Thyroid gland (tissue), 4 donors: ENCODE data around the gene TUBGCP2. TPM values are rescaled to one million over a fixed set of nuclear protein-coding genes. Genes with fewer than 3 reads are reported as not detected.

Experiments
- DNase-seq, 2 donors: peaks; one replicate each; pipeline ENCODE4 v3.0.0-alpha.2; 2019
- H3K27ac ChIP-seq, 3 donors: fragments of 200-600 bp; sonication (generic); 1 replicate in 2 of 3; 2 replicates in 1 of 3; pipeline ENCODE4 v1.5.1; 2016 to 2019; ENCODE audit warnings: mild to moderate bottlenecking in 1 of 3, moderate library complexity in 1 of 3
- H3K27me3 ChIP-seq: fragments of 200-600 bp; sonication (generic); one replicate; pipeline ENCODE4 v1.5.1; 2019
- H3K36me3 ChIP-seq, 2 donors: fragments of 200-600 bp; sonication (generic); one replicate each; pipeline ENCODE4 v1.5.1; 2016 to 2019
- H3K4me1 ChIP-seq, 2 donors: fragments of 200-600 bp; sonication (generic); one replicate each; pipeline ENCODE4 v1.5.1; 2017 to 2019
- H3K4me3 ChIP-seq, 3 donors: fragments of 200-600 bp; sonication (generic); replicated peaks in 1 of 3; 1 replicate in 2 of 3; 2 replicates in 1 of 3; pipeline ENCODE4 v1.5.1; 2016; ENCODE audit warnings: mild to moderate bottlenecking in 1 of 3
- H3K9me3 ChIP-seq: fragments of 200-600 bp; sonication (generic); one replicate; pipeline ENCODE4 v1.5.1; 2017
- POLR2A ChIP-seq, 2 donors: fragments of 450-650 bp; IDR thresholded peaks; one replicate each; pipeline ENCODE4 v1.6.1; 2017; ENCODE audit warnings: antibody characterized with exemption in 2 of 2, mild to moderate bottlenecking in 2 of 2, moderate library complexity in 1 of 2
- WGBS, 2 donors: methylation state at CpG; one replicate each; pipeline ENCODE4 v1.1.5; 2017; 5-methylcytosine and 5-hydroxymethylcytosine counted together
- intact Hi-C: fragments of 100-400 bp; cut with DNase I; formaldehyde crosslinking; loops from one replicate; pipeline ENCODE4 v1.15.1; 2023
- total RNA-seq, 4 donors: library from RNA; depleted of rRNA; stranded (reverse); fragments of >200 nt; gene quantifications; one replicate each; pipeline ENCODE4 v1.2.3, GENCODE V29; 2016
- TF ChIP-seq, protein P1 (sequence below), 6 experiments: fragments of 200-600 bp in 3 of 6; fragments of 450-650 bp in 3 of 6; sonication (generic) in 3 of 6; IDR thresholded peaks; one replicate each; pipeline ENCODE4 v1.5.1; 2016 to 2019; ENCODE audit warnings: antibody characterized with exemption in 6 of 6, mild to moderate bottlenecking in 2 of 6, inconsistent platforms in 1 of 6, moderate library complexity in 1 of 6

The TUBGCP2 gene
- total RNA-seq, 4 donors from 2014 or later = 56.5 to 73.3 (median 62.9) TPM

DNA sequence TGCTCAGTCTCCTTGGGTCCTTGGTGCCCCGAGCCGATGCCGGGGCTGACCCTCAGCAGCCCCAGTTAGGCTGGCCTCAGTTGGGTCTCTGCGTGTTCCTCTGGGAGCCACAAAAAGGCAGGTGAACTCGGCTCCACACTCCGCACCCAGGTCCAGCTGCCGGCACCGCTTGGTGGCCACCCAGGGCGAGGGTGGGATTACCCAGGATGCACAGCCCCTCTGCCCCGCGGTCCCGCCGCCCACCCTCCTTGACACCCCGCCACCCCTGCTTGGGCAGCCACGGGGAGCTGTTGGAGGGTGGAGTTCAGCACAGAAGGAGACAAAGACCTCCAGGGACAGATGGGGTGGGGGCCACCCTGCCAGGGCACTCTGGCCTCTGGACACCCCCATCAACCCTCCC is 53.3 kb downstream of the TUBGCP2 start:
- DNase-seq = no peak
- 82% methylated on average over 12 to 13 of the region's 15 CpGs for WGBS, 2 donors

DNA sequence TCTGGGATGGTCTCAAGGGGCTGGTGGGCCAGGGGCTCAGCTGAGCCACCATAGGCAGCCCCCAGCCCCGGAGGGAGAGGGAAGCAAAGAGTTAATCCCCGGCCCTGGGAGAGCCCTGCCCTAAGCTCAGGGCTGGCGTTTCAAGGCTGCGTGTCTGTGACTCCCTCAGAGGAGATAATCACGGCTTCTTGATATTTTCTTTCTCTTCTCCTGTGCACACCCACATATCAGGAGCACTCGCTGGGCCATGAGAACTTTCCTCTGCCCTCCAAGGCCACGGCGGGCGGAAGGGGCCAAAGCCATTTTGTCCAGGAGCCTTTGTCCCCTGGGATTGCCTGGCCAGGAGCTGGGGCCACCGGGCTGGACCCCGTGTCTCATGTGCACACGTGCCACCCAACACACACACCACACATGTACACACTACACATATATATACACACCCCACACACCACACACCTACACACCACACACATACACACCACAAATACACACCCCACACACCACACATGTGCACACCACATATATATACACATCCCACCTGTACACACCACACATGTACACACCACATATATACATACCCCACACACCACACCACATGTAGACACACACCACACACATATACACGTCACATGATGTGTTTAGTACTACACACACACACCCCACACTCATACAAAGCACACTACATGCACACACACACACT is 54.1 kb downstream of the TUBGCP2 start:
- TF ChIP-seq POLR2A (IDR thresholded peaks at IDR 0.05) = no peak
- TF ChIP-seq, protein P1, sequence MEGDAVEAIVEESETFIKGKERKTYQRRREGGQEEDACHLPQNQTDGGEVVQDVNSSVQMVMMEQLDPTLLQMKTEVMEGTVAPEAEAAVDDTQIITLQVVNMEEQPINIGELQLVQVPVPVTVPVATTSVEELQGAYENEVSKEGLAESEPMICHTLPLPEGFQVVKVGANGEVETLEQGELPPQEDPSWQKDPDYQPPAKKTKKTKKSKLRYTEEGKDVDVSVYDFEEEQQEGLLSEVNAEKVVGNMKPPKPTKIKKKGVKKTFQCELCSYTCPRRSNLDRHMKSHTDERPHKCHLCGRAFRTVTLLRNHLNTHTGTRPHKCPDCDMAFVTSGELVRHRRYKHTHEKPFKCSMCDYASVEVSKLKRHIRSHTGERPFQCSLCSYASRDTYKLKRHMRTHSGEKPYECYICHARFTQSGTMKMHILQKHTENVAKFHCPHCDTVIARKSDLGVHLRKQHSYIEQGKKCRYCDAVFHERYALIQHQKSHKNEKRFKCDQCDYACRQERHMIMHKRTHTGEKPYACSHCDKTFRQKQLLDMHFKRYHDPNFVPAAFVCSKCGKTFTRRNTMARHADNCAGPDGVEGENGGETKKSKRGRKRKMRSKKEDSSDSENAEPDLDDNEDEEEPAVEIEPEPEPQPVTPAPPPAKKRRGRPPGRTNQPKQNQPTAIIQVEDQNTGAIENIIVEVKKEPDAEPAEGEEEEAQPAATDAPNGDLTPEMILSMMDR (IDR thresholded peaks at IDR 0.05) = no peak
- H3K27ac ChIP-seq = no peak overlapping the region
- intact Hi-C loops = no loop called here
- 61 to 73% methylated on average over 13 of the region's 13 CpGs for WGBS, 2 donors
- H3K27me3 ChIP-seq = no peaks in the 10 kb centered on the region
- H3K9me3 ChIP-seq = no peaks in the 10 kb centered on the region
- no peak overlapping the region for H3K4me3 ChIP-seq
- no peaks in the 10 kb centered on the region for H3K36me3 ChIP-seq
- peaks cover 14 to 23% of the 10 kb centered on the region in 2 donors for H3K4me1 ChIP-seq
- no peak for DNase-seq

More for the DNA sequence above, 53.3 kb downstream of the TUBGCP2 start:
- no peak for TF ChIP-seq POLR2A (IDR thresholded peaks at IDR 0.05)
- TF ChIP-seq, protein P1 (IDR thresholded peaks at IDR 0.05) = no peak
- Histone ChIP-seq H3K4me1 (peaks cover 14 to 28% of the 10 kb centered on the region in 2 donors), H3K4me3 (no peak overlapping the region), H3K27ac (no peak overlapping the region), H3K27me3 (no peaks in the 10 kb centered on the region), H3K36me3 (no peaks in the 10 kb centered on the region), H3K9me3 (no peaks in the 10 kb centered on the region)
- intact Hi-C loops = no loop called here

DNA sequence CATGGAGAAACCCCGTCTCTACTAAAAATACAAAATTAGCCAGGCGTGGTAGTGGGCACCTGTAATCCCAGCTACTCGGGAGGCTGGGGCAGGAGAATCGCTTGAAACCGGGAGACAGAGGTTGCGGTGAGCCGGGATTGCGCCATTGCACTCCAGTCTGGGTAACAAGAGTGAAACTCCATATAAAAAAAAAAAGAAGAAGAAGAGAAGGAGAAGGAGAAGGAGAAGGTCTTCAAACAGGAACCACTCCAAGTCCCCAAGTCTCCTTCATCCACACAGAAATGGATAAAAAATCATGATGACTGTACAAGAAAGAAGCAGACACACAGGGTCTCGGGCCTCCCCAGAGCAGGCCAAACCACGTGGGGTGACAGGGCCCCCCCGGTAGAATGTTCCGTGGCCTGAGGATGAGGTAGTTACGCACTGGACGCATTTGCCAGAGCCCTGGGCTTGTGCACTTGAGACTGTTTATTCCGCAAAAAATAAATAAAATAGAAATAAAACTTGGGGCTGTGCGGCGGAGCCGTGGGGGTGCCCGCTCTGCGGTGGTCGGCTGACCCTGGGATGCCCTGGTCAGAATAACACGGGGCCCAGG is 55.2 kb downstream of the TUBGCP2 start:
- H3K36me3 ChIP-seq = no peaks in the 10 kb centered on the region
- H3K4me1 ChIP-seq = peaks cover 11 to 16% of the 10 kb centered on the region in 2 donors
- no peaks in the 10 kb centered on the region for H3K27me3 ChIP-seq
- no peak overlapping the region for H3K27ac ChIP-seq
- no peaks in the 10 kb centered on the region for H3K9me3 ChIP-seq
- 80 to 88% methylated on average over 22 of the region's 22 CpGs for WGBS, 2 donors
- TF ChIP-seq POLR2A (IDR thresholded peaks at IDR 0.05) = no peak
- TF ChIP-seq, protein P1 (IDR thresholded peaks at IDR 0.05) = no peak
- no peak for DNase-seq
- intact Hi-C loops = no loop called here
- H3K4me3 ChIP-seq = no peak overlapping the region

DNA sequence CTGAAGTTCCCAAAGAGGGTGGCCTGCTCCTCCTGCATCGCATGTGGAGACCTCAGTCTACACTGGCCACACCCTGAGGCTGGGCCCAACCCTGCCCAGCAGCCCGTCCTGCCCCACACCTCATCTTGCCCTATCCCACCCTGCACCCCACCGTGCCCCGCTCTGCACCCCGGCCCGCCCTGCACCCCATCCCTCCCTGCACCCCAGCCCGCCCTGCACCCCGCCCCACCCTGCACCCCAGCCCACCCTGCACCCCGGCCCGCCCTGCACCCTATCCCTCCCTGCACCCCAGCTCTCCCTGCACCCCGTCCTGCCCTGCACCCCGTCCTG is 56.5 kb downstream of the TUBGCP2 start:
- intact Hi-C loops = no loop called here
- Histone ChIP-seq H3K4me1 (peaks cover 0 to 3% of the 10 kb centered on the region in 2 donors), H3K4me3 (no peak overlapping the region), H3K27ac (no peak overlapping the region), H3K36me3 (no peaks in the 10 kb centered on the region), H3K9me3 (no peaks in the 10 kb centered on the region), H3K27me3 (no peaks in the 10 kb centered on the region)
- 74 to 85% methylated on average over 10 of the region's 12 CpGs for WGBS, 2 donors
- no peak for DNase-seq
- TF ChIP-seq, protein P1 (IDR thresholded peaks at IDR 0.05) = no peak
- no peak for TF ChIP-seq POLR2A (IDR thresholded peaks at IDR 0.05)
